ENCODE results near the gene CES5A.
"Not testable (repeated sequence)": the region's sequence is repeated elsewhere in the genome, so short reads cannot be mapped to it uniquely, and the experiment has no call there.

The CES5A gene

GRCh38 chr16:55876854-55877253 lies 1.7 kb upstream of the CES5A start:
- no peak for DNase-seq (ENCODE audit: low read depth in 2 of 2)

GRCh38 chr16:55873122-55873521 lies 2.1 kb downstream of the CES5A start:
- no peak for DNase-seq (ENCODE audit: low read depth in 2 of 2)

- no peak for DNase-seq (ENCODE audit: low read depth in 2 of 2)
Observed at GRCh38 chr16:55872130-55872529, 3.0 kb downstream of the CES5A start.

GRCh38 chr16:55871411-55872038 lies 3.6 kb downstream of the CES5A start:
- no peak for DNase-seq (ENCODE audit: low read depth in 2 of 2)

- DNase-seq (ENCODE audit: low read depth in 2 of 2) = no peak
Observed at GRCh38 chr16:55868980-55869379, 6.2 kb downstream of the CES5A start.

- DNase-seq (ENCODE audit: low read depth in 2 of 2) = no peak
Observed at GRCh38 chr16:55868137-55868536, 7.0 kb downstream of the CES5A start.

GRCh38 chr16:55861288-55861687 lies 13.9 kb downstream of the CES5A start:
- DNase-seq (ENCODE audit: low read depth in 2 of 2) = no peak

- DNase-seq (ENCODE audit: low read depth in 2 of 2) = not testable (repeated sequence)
Observed at GRCh38 chr16:55857650-55858049, 17.5 kb downstream of the CES5A start.

- DNase-seq (ENCODE audit: low read depth in 2 of 2) = no peak
Observed at GRCh38 chr16:55856950-55857349, 18.2 kb downstream of the CES5A start.

GRCh38 chr16:55853114-55853513 lies 22.1 kb downstream of the CES5A start:
- DNase-seq (ENCODE audit: low read depth in 2 of 2) = no peak

GRCh38 chr16:55849536-55849935 lies 25.6 kb downstream of the CES5A start:
- DNase-seq (ENCODE audit: low read depth in 2 of 2) = no peak

- DNase-seq (ENCODE audit: low read depth in 2 of 2) = no peak
Observed at GRCh38 chr16:55846598-55847346, 28.4 kb downstream of the CES5A start.

GRCh38 chr16:55843105-55843395 lies 32.1 kb downstream of the CES5A start:
- DNase-seq (ENCODE audit: low read depth in 2 of 2) = no peak

- DNase-seq (ENCODE audit: low read depth in 2 of 2) = no peak
Observed at GRCh38 chr16:55842369-55843104, 32.6 kb downstream of the CES5A start.

GRCh38 chr16:55839115-55839514 lies 36.1 kb downstream of the CES5A start:
- DNase-seq (ENCODE audit: low read depth in 2 of 2) = no peak

GRCh38 chr16:55836158-55836611 lies 39.0 kb downstream of the CES5A start:
- no peak for DNase-seq (ENCODE audit: low read depth in 2 of 2)

- DNase-seq (ENCODE audit: low read depth in 2 of 2) = no peak
Observed at GRCh38 chr16:55835581-55835980, 39.6 kb downstream of the CES5A start.

- not testable (repeated sequence) for DNase-seq (ENCODE audit: low read depth in 2 of 2)
Observed at GRCh38 chr16:55835173-55835572, 40.0 kb downstream of the CES5A start.

GRCh38 chr16:55834049-55834448 lies 41.1 kb downstream of the CES5A start:
- DNase-seq (ENCODE audit: low read depth in 2 of 2) = no peak

- DNase-seq (ENCODE audit: low read depth in 2 of 2) = no peak
Observed at GRCh38 chr16:55832773-55833691, 42.1 kb downstream of the CES5A start, which contains the start of gene CES1. Gene CES1, minus strand, starts transcription at chr16:55833096. Its CDS starts 41 bp downstream, at chr16:55833055.

GRCh38 chr16:55832425-55832772 lies 42.8 kb downstream of the CES5A start:
- DNase-seq (ENCODE audit: low read depth in 2 of 2) = no peak
